Measurements from ENCODE around the gene GJB2.

The GJB2 gene

DNA sequence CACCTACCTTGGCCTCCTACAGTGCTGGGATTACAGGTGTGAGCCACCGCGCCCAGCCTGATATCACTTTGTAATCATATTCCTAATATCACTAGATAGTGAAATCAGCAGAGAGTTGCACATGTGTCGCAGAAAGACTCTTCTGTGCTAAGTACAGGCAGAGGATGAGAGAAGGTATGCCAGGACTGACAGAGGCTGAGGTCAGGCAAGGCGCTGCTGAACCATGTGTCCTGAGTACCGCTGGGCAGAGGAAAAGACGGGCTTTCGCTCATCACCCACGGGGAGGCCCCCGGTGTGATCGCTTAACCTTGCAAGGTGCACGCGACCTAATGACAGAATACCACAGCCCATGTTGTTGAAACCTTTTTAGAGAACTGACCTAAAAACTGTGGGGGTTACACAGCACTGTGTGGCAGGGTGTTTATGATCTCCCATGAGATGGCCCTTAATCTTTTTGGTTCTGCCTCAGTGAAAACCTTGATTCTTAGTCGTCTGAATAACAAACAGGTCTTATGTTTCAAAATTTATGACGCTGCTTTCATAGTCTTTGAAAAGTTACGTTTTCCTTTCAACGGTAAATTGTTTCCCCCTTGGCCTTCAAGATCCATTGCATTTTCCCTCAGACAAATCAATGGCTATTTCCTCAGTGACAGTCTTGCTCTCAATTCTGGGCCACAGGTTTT lies 44.1 kb downstream of the GJB2 start:
- Histone ChIP-seq H3K4me3 (no peak overlapping the region), H3K27ac (no peak overlapping the region)

DNA sequence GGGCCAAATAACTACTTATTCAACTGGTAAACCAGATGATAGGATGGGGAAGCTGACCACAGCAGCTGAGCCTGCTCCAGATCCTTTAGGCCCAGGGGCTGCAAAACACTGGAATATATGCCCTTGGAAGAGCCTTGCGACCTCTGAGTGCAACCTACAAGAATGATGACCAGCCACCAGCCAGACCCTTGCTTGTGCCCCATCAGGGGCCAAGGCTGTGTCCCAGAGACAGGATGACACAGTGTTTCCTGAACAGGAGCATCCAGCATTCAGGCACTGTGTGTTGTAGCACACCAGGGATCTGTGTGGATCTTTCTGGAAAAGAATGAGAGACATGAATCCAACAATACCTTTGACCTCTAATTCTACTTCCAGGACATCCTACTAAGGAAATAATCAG lies 46.4 kb downstream of the GJB2 start:
- no peak overlapping the region for H3K4me3 ChIP-seq

DNA sequence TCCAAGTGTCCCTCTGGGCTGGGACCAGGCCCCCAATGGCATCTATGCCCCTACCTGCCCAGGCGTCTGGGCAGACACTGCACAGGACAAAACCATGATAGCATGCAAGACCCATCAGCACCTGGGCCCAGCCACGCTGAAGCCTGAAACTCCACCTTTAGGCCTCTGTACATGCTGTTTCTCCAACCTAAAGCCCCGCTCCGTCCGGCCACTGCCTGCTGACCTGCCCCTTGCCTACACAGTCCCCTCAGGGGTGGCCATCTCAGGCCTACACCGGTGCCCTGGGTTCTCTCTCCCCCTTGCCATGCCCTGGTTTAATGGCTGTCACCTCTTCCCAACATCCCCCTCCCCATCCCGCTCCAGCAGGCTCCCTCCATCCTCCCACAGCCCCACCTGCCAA lies 47.2 kb downstream of the GJB2 start:
- H3K4me3 ChIP-seq: no peak overlapping the region
- no peak overlapping the region for H3K27ac ChIP-seq

More for the DNA sequence above, 46.4 kb downstream of the GJB2 start:
- no peak overlapping the region for H3K27ac ChIP-seq

DNA sequence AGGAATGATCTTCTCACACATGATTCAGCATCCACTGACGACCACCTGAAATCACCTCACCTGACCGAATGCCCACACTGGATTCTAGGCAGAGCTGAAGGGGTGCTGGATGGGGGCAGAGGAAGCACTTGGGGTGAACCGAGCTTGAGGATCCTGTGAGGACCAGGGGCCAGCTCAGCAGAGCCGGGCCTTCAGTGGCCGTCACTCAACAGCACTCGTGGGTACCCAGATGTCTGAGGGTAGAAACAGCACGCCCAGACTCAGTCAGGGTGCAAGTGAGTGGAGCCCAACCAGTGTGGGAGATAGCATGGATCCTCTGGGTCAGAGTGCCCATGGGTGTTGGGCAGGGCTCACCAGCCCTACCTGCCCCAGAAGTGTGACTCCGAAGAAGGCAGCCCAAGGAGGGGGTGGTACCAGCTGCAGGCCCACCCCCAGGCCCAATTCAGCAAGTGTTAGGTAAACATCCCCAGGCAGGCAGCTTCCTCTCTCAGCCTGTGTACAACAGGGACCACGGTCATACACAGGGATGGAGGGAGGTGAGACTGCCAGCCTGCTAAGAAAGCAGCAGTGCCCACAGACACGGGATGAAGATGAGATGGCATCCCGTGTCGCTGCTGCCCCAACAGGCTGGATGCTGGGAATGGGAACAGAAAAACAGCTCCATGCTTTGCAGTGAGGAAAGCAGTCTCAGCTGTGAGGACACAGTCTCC lies 48.4 kb downstream of the GJB2 start:
- Histone ChIP-seq H3K4me3 (no peak overlapping the region), H3K27ac (no peak overlapping the region)

DNA sequence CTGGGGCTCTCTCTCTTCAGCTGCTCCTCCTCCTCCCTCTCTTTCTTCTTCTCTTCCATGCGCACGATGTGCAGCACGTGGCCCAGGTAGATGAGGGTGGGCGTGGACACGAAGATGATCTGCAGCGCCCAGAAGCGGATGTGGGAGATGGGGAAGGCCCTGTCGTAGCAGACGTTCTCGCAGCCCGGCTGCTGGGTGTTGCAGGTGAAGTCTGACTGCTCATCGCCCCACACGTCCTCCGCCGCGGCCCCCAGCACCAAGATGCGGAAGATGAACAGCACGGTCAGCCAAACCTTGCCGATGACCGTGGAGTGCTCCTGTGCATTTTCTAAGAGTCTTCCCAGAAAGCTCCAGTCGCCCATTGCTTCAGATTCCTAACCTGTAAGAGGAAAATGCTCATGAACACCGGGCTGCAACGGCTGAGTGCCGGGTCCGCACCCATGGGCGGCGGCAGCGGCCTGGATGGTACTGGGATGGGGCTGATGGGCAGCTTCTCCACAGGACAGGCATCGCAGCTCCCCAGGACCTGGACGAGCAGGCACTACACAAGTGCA lies 49.7 kb downstream of the GJB2 start:
- H3K27ac ChIP-seq: no peak overlapping the region
- H3K4me3 ChIP-seq: no peak overlapping the region

DNA sequence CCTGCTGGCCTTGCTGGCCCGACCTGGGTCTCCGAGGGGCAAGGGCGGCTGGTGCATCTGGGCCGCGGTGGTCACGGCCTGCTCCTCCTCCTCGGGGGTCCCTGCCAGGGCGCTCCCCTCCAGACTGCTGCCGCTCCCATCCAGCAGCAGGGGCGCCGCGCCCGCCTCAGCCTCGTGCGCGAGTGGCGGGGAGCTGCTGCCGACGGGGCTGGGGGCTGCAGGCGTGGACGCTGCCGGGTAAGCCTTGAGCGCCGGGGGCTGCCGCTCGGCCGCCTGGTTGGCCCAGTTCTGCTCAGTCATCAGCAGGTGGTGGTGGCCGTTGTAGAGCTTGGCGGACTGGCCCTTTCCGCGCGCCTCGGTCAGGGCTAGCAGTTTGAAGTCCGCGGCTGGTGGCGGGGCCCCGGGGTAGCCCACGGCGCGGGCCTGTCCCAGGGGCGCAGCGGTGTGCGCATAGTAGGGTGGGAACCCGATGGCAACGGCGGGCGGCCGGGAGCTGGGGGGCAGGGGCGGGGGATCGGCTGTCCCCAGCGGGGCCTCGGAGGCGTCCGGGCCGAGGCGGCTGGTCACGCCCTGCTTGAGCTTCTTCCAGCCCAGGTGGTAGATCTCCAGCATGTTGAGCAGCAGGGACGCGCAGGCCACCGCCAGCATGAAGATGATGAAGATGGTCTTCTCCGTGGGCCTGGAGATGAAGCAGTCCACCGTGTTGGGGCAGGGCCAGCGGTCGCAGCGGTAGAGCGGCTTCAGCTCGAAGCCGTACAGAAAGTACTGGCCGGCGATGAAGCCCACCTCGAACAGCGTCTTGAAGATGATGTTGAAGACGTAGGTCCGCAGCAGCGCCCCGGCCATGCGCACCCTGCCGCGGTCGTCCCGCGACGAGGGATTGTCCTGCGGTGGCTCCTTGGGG lies 50.5 kb downstream of the GJB2 start:
- Histone ChIP-seq H3K4me3 (no peak overlapping the region), H3K27ac (no peak overlapping the region)

DNA sequence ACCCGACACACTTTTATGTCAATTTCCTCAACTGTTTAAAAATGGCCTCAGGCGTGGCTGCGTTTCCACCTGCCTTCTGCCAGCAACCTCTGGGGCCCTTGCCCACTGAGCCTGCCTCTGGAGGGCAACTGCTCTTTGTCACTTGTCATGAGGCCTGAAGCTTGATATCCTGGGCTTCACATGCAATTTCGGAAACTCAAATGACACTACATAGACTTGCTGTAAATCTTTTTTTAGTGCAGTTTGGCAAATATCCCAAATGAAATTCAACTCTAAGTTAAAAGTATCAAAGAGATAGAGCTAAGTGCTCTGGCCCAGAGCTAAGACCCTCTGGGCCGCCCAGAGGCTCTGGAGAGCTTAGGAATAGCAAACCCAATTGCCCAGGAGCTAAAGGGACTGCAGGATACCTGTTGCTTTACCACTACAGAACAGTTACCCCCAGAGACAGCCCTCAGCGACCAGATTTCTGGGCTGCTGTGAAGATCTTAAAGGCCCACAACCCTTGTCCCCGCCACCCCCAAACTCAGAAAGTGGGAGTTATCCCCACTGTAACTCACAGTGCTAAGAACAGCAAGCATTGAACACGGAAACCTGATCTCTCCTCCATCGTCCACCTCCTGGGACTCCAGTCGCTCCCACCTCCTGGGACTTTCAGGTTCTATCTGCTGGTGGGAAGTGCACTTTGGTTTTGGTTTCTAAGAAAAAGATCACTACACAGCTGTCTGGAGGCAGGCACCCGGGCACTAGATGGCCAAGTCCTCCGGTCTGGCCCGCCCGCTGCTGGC lies 51.3 kb downstream of the GJB2 start:
- no peak overlapping the region for H3K27ac ChIP-seq
- no peak overlapping the region for H3K4me3 ChIP-seq

DNA sequence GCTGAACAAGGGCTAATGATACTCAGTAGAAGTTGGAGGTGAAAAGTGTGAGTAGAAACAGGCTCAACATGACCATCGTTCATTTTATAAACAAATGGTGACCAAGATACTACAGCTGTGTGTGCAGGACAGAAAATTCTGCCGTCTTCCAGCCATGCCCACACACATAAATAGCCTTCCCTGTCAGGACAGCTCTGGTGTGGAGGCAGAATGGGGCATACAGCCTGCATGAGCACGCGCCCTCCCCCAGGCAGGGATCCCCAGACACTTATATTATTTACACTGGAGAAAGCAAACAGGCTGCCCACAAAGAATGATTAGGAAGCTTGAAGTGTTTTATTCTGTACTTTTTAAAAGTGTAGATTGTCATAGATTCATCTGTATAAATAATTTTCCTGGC lies 52.3 kb downstream of the GJB2 start:
- H3K4me3 ChIP-seq: no peak overlapping the region
- H3K27ac ChIP-seq: no peak overlapping the region

DNA sequence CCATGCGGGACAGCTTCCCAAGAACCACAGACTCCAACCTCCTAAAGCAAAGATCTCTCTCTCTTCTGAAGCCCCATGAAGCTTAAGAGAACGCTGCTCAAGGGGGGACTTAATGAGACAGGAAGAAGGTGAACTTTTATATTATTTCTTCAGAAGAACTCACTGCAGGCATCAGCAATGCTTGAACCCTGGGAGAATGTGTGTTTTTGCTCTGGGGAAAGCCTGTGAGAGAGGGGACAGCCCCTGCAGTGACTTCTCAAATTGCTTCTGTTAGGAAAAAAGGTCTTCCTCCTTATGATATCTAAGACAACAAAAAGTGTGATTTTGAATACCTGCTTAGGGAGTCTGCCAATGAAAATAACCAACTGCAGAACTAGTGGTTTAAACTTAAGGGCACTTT lies 54.9 kb downstream of the GJB2 start:
- Histone ChIP-seq H3K27ac (no peak overlapping the region), H3K4me3 (no peak overlapping the region)
